K562 (cell line): Measurements from ENCODE around the gene PADI1. TPM values are rescaled to one million over a fixed set of nuclear protein-coding genes. Genes with fewer than 3 reads are reported as not detected.

Experiments used
- ATAC-seq: fragments of 200-7000 bp; cut with Tn5 transposase; 3 replicates; pipeline ENCODE4 v1.9.1; 2020; ENCODE audit warnings: moderate library complexity
- BruUV-seq: library from RNA; stranded (reverse); fragments of 400-500 nt; replicated peaks from 2 replicates; lab custom pipeline; 2021; lab: Mats Ljungman, UMichigan
- CTCF ChIA-PET: fragments of 300-600 bp; formaldehyde crosslinking; extraction: SDS; loops from one replicate; lab custom pipeline; 2021; ENCODE audit warnings: low intra/inter-chr PET ratio; lab: Yijun Ruan, JAX
- POLR2A ChIA-PET: fragments of 300-600, 350-650 bp; sonication (Branson Sonifier 250); formaldehyde crosslinking; extraction: SDS; loops from one replicate; lab custom pipeline; 2021; ENCODE audit warnings: antibody characterized with exemption, inconsistent platforms; lab: Yijun Ruan, JAX
- DNase-seq, 4 experiments: peaks; one replicate each; pipeline versions ENCODE4 v3.0.0 to v3.0.0-alpha.2; 2011 to 2018; ENCODE audit warnings: low spot score in 3 of 4, mixed read lengths in 3 of 4; ENCODE audit errors: extremely low read depth in 1 of 4
- FAIRE-seq: peaks from 2 replicates; lab custom pipeline; 2011; peaks lifted over from hg19 to GRCh38; lab: Jason Lieb, UNC
- H2AFZ ChIP-seq: 2 replicates; pipeline ENCODE4 v1.6.0; 2011; ENCODE audit warnings: low read depth, low read length, control low read depth, inconsistent platforms
- H3K27ac ChIP-seq: fragments of 200-600 bp; 3 replicates; pipeline ENCODE4 v1.8.0; 2011; ENCODE audit warnings: low read depth, mild to moderate bottlenecking, control low read depth, inconsistent platforms, low read length, moderate library complexity, mixed read lengths; ENCODE audit errors: extremely low read depth
- H3K27me3 ChIP-seq, 2 experiments: fragments of 300-600 bp in 1 of 2; 2 replicates in 1 of 2; 3 replicates in 1 of 2; pipeline versions ENCODE4 v1.6.0 to v1.8.0; 2011; ENCODE audit warnings: inconsistent platforms in 2 of 2, low read length in 2 of 2, mild to moderate bottlenecking in 1 of 2, mixed read lengths in 1 of 2, moderate library complexity in 1 of 2; ENCODE audit not compliant: control insufficient read depth in 2 of 2, insufficient read depth in 2 of 2
- H3K36me3 ChIP-seq: fragments of 300-600 bp; 3 replicates; pipeline ENCODE4 v1.8.0; 2011; ENCODE audit warnings: mild to moderate bottlenecking, low read length, inconsistent platforms; ENCODE audit not compliant: control insufficient read depth, insufficient read depth
- H3K4me1 ChIP-seq, 2 experiments: fragments of 200-600 bp in 1 of 2; replicated peaks in 1 of 2; 2 replicates in 1 of 2; 3 replicates in 1 of 2; pipeline versions ENCODE4 v1.5.1 to v1.8.0; 2011; ENCODE audit warnings: inconsistent platforms in 2 of 2, low read length in 2 of 2, mild to moderate bottlenecking in 1 of 2, mixed read lengths in 1 of 2, moderate library complexity in 1 of 2; ENCODE audit not compliant: control insufficient read depth in 2 of 2, insufficient read depth in 2 of 2
- H3K4me2 ChIP-seq: 2 replicates; pipeline ENCODE4 v1.6.1; 2011; ENCODE audit warnings: low read length, control low read depth, inconsistent platforms, mixed read lengths; ENCODE audit not compliant: insufficient read depth
- H3K4me3 ChIP-seq: fragments of 200-600 bp; sonication (generic), shearing (Covaris generic); 2 replicates; pipeline ENCODE4 v1.5.1; 2016; ENCODE audit warnings: control low read depth, inconsistent platforms
- H3K79me2 ChIP-seq: fragments of 200-600 bp; 3 replicates; pipeline ENCODE4 v1.8.0; 2011; ENCODE audit warnings: low read length, inconsistent platforms; ENCODE audit not compliant: control insufficient read depth, insufficient read depth
- H3K9ac ChIP-seq, 2 experiments: 2 replicates each; pipeline versions ENCODE4 v1.6.0 to v1.6.1; 2011; ENCODE audit warnings: low read depth in 2 of 2, low read length in 2 of 2, control low read depth in 1 of 2, inconsistent platforms in 1 of 2, mild to moderate bottlenecking in 1 of 2, mixed read lengths in 1 of 2; ENCODE audit not compliant: insufficient read depth in 1 of 2
- H3K9me1 ChIP-seq: one replicate; pipeline ENCODE4 v1.6.0; 2011; ENCODE audit warnings: inconsistent platforms, mild to moderate bottlenecking, low read length, moderate library complexity; ENCODE audit not compliant: control insufficient read depth, insufficient read depth
- H3K9me3 ChIP-seq: replicated peaks from 2 replicates; pipeline ENCODE4 v1.5.1; 2011; ENCODE audit warnings: low read depth, low read length, inconsistent platforms; ENCODE audit not compliant: control insufficient read depth, insufficient read depth
- H4K20me1 ChIP-seq: replicated peaks from 2 replicates; pipeline ENCODE4 v1.6.1; 2011; ENCODE audit warnings: low read length, inconsistent platforms, mixed read lengths; ENCODE audit not compliant: control insufficient read depth, insufficient read depth
- CBX8 ChIP-seq: fragments of 200-600 bp; sonication (generic); IDR thresholded peaks from 2 replicates; pipeline ENCODE4 v1.6.1; 2012; ENCODE audit warnings: borderline replicate concordance, mixed run types, low read depth, mild to moderate bottlenecking, moderate library complexity, mixed read lengths, low read length, control low read depth, inconsistent platforms; ENCODE audit not compliant: poor library complexity, severe bottlenecking; ENCODE audit errors: extremely low read depth
- NELFE ChIP-seq: IDR thresholded peaks from 2 replicates; pipeline ENCODE4 v1.6.1; 2011; ENCODE audit warnings: mild to moderate bottlenecking; ENCODE audit not compliant: insufficient read depth, insufficient read length
- RAD21 ChIP-seq, 2 experiments: fragments of 250-450 bp in 1 of 2; fragments of 450-650 bp in 1 of 2; sonication (Bioruptor Pico) in 1 of 2; formaldehyde crosslinking in 1 of 2; IDR thresholded peaks in 1 of 2; conservative IDR thresholded peaks in 1 of 2; 2 replicates each; pipeline versions ENCODE4 v1.4.0 to v1.8.0; 2020 to 2022; ENCODE audit warnings: mild to moderate bottlenecking in 2 of 2, moderate library complexity in 1 of 2
- RBM25 ChIP-seq: fragments of 200-400 bp; formaldehyde crosslinking; IDR thresholded peaks from 2 replicates; pipeline ENCODE4 v1.6.1; 2018; ENCODE audit warnings: low read length, low read depth, moderate library complexity; ENCODE audit not compliant: severe bottlenecking
- REST ChIP-seq, 2 experiments: fragments of 450-650 bp; formaldehyde crosslinking in 1 of 2; IDR thresholded peaks; 2 replicates each; pipeline versions ENCODE4 v1.4.0 to v1.6.1; 2014 to 2020; ENCODE audit warnings: mild to moderate bottlenecking in 2 of 2, borderline replicate concordance in 1 of 2, low read depth in 1 of 2
- ZNF124 ChIP-seq: sonication (generic); formaldehyde crosslinking; IDR thresholded peaks from 2 replicates; pipeline ENCODE4 v1.8.1; 2022; ENCODE audit warnings: missing genetic modification reagents
- WGBS: fragments of 100-300 bp; shearing (Covaris generic); methylation state at CpG from one replicate; pipeline ENCODE4 v1.1.6; 2016; ENCODE audit warnings: low coverage, mixed read lengths; ENCODE audit not compliant: insufficient coverage; ENCODE audit errors: missing lambda C conversion rate; 5-methylcytosine and 5-hydroxymethylcytosine counted together
- in situ Hi-C: fragments of 300-500 bp; cut with MboI; formaldehyde crosslinking; loops from 4 replicates; pipeline ENCODE4 v1.15.0; 2018; ENCODE audit warnings: inconsistent platforms, mixed read lengths
- intact Hi-C: fragments of 100-400 bp; cut with micrococcal nuclease; formaldehyde crosslinking; loops from 2 replicates; pipeline ENCODE4 v1.14.2; 2022
- polyA plus RNA-seq, 8 experiments: library from polyadenylated mRNA; depleted of rRNA in 4 of 8; stranded (reverse) in 5 of 8; unstranded in 3 of 8; fragments of >200 nt; fragmentation: Nextera tagmentation in 2 of 8; fragmentation: Illumina TruSeq in 1 of 8; extraction: Ambion mirVana in 2 of 8; extraction: Trizol in 1 of 8; gene quantifications; 2 replicates each; pipeline versions ENCODE4 v1.2.1 to v1.2.3, GENCODE V29; 2011 to 2014; ENCODE audit warnings: inconsistent platforms in 1 of 8, missing spikeins in 1 of 8
- total RNA-seq, 7 experiments: library from RNA; depleted of rRNA in 6 of 7; stranded (reverse); fragments of >200 nt in 6 of 7; fragmentation: Illumina TruSeq in 2 of 7; extraction: Trizol in 2 of 7; gene quantifications; 2 replicates each; pipeline versions ENCODE4 v1.2.1 to v1.2.3, GENCODE V29; 2011 to 2021; ENCODE audit warnings: low replicate concordance in 1 of 7
- TF ChIP-seq, protein P1 (sequence below), 3 experiments: IDR thresholded peaks in 2 of 3; conservative IDR thresholded peaks in 1 of 3; 2 replicates each; pipeline ENCODE4 v1.5.1; 2011 to 2012; ENCODE audit warnings: low read length in 3 of 3, mild to moderate bottlenecking in 3 of 3, control low read depth in 2 of 3, improper control_type of control experiment in 1 of 3, inconsistent platforms in 1 of 3, low read depth in 1 of 3, mixed read lengths in 1 of 3, moderate library complexity in 1 of 3; ENCODE audit not compliant: insufficient read depth in 2 of 3

PADI1 gene
- total and polyA plus RNA-seq, 9 of the 15 experiments (the other 6 are each of a cell fraction or from before 2014, with no cell fraction given), result not detected

GRCh38 chr1:17237561-17237903 lies 32.6 kb downstream of the PADI1 start:
- peaks cover 7% of the 10 kb centered on the region for H4K20me1 ChIP-seq
- FAIRE-seq, result no peak
- H3K4me1 ChIP-seq, result peaks cover 0 to 3% of the 10 kb centered on the region in 2 experiments; a peak in 1 of 5 replicates
- H3K79me2 ChIP-seq, result no peaks in the 10 kb centered on the region
- H3K27ac ChIP-seq, result no peak overlapping the region
- CTCF ChIA-PET, result interaction anchor here (0.7 to 3.6 kb wide), 5 partner anchors 111 to 616 kb away, joined by 3 to 58 read pairs (median 4); no protein-coding TSS in a partner anchor
- no peak overlapping the region for H3K4me3 ChIP-seq
- H3K36me3 ChIP-seq, result no peaks in the 10 kb centered on the region
- H3K9ac ChIP-seq, result no peak overlapping the region; a peak in 1 of 4 replicates
- intact Hi-C loops, result loop anchor here (1.0 to 5.0 kb wide), 4 partner anchors 112 to 615 kb away; no protein-coding TSS in a partner anchor
- peaks cover 16 to 53% of the 10 kb centered on the region in 2 experiments for H3K27me3 ChIP-seq
- 11% methylated on average over 4 of the region's 4 CpGs for WGBS
- ATAC-seq, result no peak
- POLR2A ChIA-PET, result interaction anchor here (1.3 to 1.4 kb wide), 2 partner anchors 11 to 15 kb away, joined by 4 to 5 read pairs; partner anchors contain the start of gene PADI3
- in situ Hi-C loops, result no loop called here
- no peak overlapping the region for H2AFZ ChIP-seq
- peaks cover 4% of the 10 kb centered on the region for H3K9me1 ChIP-seq
- H3K4me2 ChIP-seq, result no peak overlapping the region
- DNase-seq, result no peak
- no peaks in the 10 kb centered on the region for H3K9me3 ChIP-seq
- BruUV-seq, result no TSS peak
- TF ChIP-seq ZNF124 (CRISPR knock-in tag), result no peak
- no peak for TF ChIP-seq NELFE
- TF ChIP-seq REST (IDR thresholded peaks at IDR 0.05; ENCODE audit: borderline replicate concordance), result peak; percentile 7; the same call in 1 of the 2 replicates
- TF ChIP-seq REST (CRISPR knock-in tag; IDR thresholded peaks at IDR 0.05; ENCODE audit: low read depth), result no peak
- TF ChIP-seq, protein P1, sequence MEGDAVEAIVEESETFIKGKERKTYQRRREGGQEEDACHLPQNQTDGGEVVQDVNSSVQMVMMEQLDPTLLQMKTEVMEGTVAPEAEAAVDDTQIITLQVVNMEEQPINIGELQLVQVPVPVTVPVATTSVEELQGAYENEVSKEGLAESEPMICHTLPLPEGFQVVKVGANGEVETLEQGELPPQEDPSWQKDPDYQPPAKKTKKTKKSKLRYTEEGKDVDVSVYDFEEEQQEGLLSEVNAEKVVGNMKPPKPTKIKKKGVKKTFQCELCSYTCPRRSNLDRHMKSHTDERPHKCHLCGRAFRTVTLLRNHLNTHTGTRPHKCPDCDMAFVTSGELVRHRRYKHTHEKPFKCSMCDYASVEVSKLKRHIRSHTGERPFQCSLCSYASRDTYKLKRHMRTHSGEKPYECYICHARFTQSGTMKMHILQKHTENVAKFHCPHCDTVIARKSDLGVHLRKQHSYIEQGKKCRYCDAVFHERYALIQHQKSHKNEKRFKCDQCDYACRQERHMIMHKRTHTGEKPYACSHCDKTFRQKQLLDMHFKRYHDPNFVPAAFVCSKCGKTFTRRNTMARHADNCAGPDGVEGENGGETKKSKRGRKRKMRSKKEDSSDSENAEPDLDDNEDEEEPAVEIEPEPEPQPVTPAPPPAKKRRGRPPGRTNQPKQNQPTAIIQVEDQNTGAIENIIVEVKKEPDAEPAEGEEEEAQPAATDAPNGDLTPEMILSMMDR (IDR thresholded peaks at IDR 0.05 in 2 of 3, conservative IDR thresholded peaks at IDR 0.05 in 1 of 3; ENCODE audit: insufficient read depth in 2 of 3, low read depth in 1 of 3, low read length in 3 of 3), result peak in 1 of 3 experiments; percentile 30; a peak in 1 of 6 replicates
- peak in 1 of 2 experiments; percentile 12; a peak in 1 of 4 replicates for TF ChIP-seq RAD21 (CRISPR knock-in tag; conservative IDR thresholded peaks at IDR 0.05 in 1 of 2, IDR thresholded peaks at IDR 0.05 in 1 of 2)
- no peak for TF ChIP-seq CBX8
- TF ChIP-seq RBM25, result peak; percentile 8
- TF ChIP-seq, all 486 proteins: peak for 4
